GM23248 (cell line): ENCODE data around the gene TMEM271.

Experiments used
- EZH2 ChIP-seq: fragments of 200-600 bp; sonication (generic); IDR thresholded peaks from 2 replicates; pipeline ENCODE4 v1.6.1; 2018; ENCODE audit warnings: antibody characterized with exemption, mild to moderate bottlenecking; ENCODE audit not compliant: insufficient read depth, poor library complexity, severe bottlenecking
- EZH2phosphoT487 ChIP-seq: fragments of 200-600 bp; sonication (generic); IDR thresholded peaks from 2 replicates; pipeline ENCODE4 v1.6.1; 2018; ENCODE audit warnings: antibody characterized with exemption, moderate library complexity, mild to moderate bottlenecking, low read depth; ENCODE audit not compliant: insufficient read depth

DNA sequence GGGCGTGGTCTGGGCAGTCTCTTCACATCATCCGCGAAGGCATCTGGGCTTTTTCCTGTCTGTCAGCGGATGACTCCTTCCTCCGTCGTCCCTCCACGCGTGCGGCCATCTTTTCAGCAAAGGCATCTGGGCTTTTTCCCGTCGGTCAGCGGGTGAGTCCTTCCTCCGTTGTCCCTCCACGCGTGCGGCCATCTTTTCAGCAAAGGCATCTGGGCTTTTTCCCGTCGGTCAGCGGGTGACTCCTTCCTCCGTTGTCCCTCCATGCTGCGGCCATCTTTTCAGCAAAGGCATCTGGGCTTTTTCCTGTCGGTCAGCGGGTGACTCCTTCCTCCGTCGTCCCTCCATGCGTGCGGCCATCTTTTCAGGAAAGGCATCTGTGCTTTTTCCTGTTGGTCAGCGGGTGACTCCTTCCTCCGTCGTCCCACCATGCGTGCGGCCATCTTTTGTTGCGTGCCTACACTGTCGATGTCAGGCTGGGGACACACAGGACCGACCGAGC lies 12.3 kb upstream of the TMEM271 start:
- TF ChIP-seq EZH2 (no peak), EZH2phosphoT487 (no peak)
